HG02870 (cell line): ENCODE data around the gene DCX.

Experiments
- ATAC-seq: cut with Tn5 transposase; IDR thresholded peaks from one replicate; pipeline ENCODE4 v1.9.1; 2021; ENCODE audit warnings: mild to moderate bottlenecking, moderate library complexity; ENCODE audit not compliant: unreplicated experiment

The DCX gene

DNA sequence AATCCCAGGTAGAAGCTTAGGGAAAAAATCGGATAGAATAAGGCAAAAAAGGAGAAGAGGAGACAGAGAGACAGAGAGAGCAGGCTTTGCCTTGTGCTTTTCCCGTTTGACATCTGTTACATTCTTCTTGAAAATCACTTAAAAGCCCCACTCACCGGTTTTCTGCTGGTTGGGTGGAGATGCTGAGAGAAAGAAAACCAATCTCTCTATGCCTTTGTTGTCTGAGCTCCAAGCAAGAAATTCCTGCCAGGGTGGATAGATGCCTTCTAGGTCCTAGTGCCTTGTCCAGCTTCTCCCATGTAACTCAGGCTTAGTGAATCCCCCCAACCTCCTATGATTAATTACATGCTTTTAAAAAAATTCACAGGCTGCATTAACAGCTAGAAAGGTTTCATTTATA is at the start of gene DCX:
DCX (minus strand) TSS at position 210 of the 400 bp plus-strand sequence. CDS start 1,794 bp downstream, outside the sequence.
- no peak for ATAC-seq

DNA sequence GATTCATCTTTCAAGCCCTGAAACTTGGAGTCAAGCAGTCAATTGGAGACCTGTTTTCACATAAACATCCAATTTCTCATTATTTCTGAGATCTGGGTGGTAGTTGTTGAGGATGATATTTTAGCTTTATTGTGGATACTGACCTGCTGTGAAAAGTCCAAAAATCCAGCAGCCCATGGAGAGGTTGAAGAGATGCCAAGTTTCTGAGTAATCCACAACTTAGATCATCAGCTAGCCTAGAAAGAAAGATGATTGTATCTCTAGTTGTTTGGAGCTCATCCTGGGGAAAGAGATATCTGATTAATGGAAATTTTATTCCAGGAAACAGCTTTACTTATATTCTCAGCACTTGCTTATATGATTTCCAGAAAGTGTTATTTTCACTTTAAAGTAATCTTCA is 48.6 kb upstream of the DCX start:
- ATAC-seq: no peak

DNA sequence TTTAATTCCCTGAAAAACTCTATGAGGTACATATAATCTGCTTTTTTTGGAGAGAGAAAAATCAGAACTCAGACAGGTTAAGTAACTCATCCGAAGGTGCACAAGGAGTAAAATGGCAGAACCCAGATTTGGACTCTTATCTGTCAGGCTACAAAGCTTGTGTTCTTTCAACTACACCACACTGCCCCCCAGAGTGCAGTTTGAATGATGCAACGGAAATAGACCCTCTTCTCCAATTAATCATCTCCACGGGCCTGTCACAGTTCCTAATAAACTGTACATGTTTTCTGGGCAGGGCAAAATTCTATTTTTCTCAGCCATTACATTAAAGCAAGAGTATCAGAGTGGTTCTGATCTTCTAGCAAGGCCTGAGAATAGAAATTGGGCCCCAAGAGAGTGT is 35.3 kb upstream of the DCX start:
- peak; percentile 68 for ATAC-seq

DNA sequence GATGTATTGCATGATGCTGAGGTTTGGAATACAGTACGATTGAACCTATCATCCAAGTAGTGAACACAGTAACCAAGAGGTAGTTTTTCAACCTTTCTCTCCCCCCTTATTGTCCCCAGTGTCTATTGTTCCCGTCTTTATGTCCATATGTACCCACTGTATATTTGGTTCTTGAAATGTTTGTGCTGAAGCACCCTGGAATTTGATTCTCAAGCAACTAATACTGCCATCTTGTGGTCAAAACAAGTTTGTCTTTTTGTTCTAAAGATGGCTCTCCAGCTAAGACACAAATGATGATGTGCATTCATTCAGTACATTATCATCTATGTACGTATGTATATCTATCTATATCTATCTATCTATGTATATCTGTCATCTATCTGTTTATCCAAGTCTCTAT is 33.5 kb upstream of the DCX start:
- ATAC-seq: peak; percentile 62

DNA sequence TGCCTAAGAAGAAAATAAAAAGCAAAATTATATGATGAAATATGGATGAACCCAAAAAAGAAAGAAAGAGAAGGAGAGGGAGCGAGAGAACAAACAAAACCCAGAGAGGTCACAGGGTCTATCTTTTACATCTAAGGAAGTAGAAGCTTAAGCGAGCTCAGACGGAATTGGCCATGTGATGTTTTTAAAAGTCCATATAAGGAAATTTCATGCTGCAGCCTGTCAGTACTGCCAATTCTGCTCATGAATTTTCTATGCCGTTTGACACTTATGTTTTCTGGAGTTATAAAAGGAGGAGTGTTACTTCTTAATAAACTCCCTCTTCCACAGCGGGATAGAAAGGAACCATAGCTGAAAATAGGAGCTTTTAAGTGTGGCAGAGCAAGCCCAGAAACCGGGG is 32.9 kb upstream of the DCX start:
- ATAC-seq: no peak

- no peak for ATAC-seq
These were observed 32.0 kb upstream of the DCX start for GRCh38 chrX:111443946-111444345.

GRCh38 chrX:111442791-111443190 is 30.8 kb upstream of the DCX start:
- no peak for ATAC-seq

GRCh38 chrX:111435469-111435868 is 23.5 kb upstream of the DCX start:
- no peak for ATAC-seq

- ATAC-seq: no peak
These were observed 19.0 kb upstream of the DCX start for GRCh38 chrX:111431001-111431400.

DNA sequence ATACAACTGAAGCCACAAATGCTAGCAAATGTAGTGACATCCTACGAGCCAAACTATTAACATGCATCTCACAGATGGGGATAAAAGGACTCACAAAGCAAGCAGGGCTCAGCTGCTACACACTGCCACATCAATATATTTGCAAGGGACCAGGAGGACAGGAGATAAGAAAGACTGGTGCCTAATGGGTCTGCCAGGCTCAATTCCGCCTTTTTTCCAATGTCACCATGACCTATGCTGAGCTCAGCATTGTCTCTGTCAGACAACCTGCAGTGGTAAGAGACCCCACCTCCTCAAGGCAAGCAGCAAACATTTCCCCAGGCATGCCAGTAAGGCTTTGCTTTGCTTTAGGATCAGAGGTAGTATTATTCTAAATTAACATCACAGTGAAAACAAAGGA is 435 bp downstream of the DCX start:
- ATAC-seq: no peak

- ATAC-seq: no peak
These were observed 1.4 kb downstream of the DCX start for GRCh38 chrX:111410590-111411078.

- ATAC-seq: no peak
These were observed 2.7 kb downstream of the DCX start for GRCh38 chrX:111409326-111409725.

- no peak for ATAC-seq
These were observed 4.0 kb downstream of the DCX start for GRCh38 chrX:111407948-111408347.

GRCh38 chrX:111402344-111402743 is 9.6 kb downstream of the DCX start:
- ATAC-seq: no peak

- ATAC-seq: no peak
These were observed 16.8 kb downstream of the DCX start for GRCh38 chrX:111395149-111395548.

DNA sequence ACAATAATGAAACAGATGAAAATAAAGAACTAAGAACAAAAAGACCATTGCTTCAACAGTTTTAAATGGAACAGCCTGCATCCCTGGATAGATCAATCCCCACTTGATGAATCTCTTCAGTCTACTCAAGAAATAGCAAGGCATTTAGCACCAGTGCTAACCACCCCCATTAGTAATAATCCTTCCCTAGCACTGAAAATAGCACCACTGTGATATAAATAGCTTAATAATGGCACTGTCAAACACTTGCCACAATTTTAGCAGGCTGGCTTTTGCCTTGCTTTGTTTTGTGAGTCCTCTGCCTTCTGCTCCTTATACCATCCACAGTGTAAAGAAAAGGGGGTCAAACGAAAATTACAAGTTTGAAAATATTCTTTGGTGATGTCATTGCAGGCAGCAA is 17.4 kb downstream of the DCX start:
- ATAC-seq: no peak

- no peak for ATAC-seq
These were observed 24.4 kb downstream of the DCX start for GRCh38 chrX:111387470-111388070.

- no peak for ATAC-seq
These were observed 25.3 kb downstream of the DCX start for GRCh38 chrX:111386615-111387233.

GRCh38 chrX:111386077-111386476 is 25.9 kb downstream of the DCX start:
- ATAC-seq: no peak

GRCh38 chrX:111382277-111382676 is 29.7 kb downstream of the DCX start:
- no peak for ATAC-seq

GRCh38 chrX:111376897-111377578 is 35.0 kb downstream of the DCX start:
- ATAC-seq: no peak

DNA sequence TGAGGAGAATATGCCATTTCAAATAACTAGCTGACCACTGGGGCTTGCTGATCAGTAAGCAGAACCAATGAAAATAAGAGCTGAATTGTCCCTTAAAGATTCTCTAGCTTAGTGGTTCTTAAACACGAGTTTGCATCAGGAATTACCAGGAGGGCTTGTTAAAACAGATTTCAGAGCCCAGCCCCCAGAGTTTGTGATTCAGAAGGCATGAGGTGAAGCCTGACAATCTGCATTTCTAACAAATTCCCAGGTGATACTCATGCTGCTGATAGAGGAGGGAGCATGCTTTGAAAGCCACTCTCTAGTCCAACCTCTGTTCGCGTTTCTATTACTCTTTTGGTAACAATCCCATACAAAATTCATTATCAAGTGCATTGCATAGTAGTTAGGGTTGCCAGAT is 35.5 kb downstream of the DCX start:
- no peak for ATAC-seq
